Measurements from ENCODE around the gene SEMG1. TPM values are rescaled to one million over a fixed set of nuclear protein-coding genes. Genes with fewer than 3 reads are reported as not detected.

SEMG1 gene
- total and polyA plus RNA-seq, 9 of the 15 experiments (the other 6 are each of a cell fraction or from before 2014, with no cell fraction given) = not detected

- no peak for FAIRE-seq
- Histone ChIP-seq H3K9me1 (ENCODE audit: control insufficient read depth, insufficient read depth, low read length) (no peaks in the 10 kb centered on the region), H3K4me3 (no peak overlapping the region), H3K27me3 (ENCODE audit: control insufficient read depth in 2 of 2, insufficient read depth in 2 of 2, low read length in 2 of 2) (peaks cover 0 to 5% of the 10 kb centered on the region in 2 experiments; a peak in 2 of 5 replicates), H3K79me2 (ENCODE audit: control insufficient read depth, insufficient read depth, low read length) (no peaks in the 10 kb centered on the region), H3K9ac (ENCODE audit: insufficient read depth in 1 of 2, low read depth in 2 of 2, low read length in 2 of 2) (no peak overlapping the region), H3K27ac (ENCODE audit: extremely low read depth, low read depth, low read length) (no peak overlapping the region), H3K4me1 (replicated peaks in 1 of 2; ENCODE audit: control insufficient read depth in 2 of 2, insufficient read depth in 2 of 2, low read length in 2 of 2) (no peaks in the 10 kb centered on the region), H4K20me1 (replicated peaks; ENCODE audit: control insufficient read depth, insufficient read depth, low read length) (no peaks in the 10 kb centered on the region; the same call in 1 of the 2 replicates), H3K9me3 (replicated peaks; ENCODE audit: control insufficient read depth, insufficient read depth, low read depth, low read length) (no peaks in the 10 kb centered on the region), H2AFZ (ENCODE audit: low read depth, low read length) (no peak overlapping the region), H3K4me2 (ENCODE audit: insufficient read depth, low read length) (no peak overlapping the region), H3K36me3 (ENCODE audit: control insufficient read depth, insufficient read depth, low read length) (no peaks in the 10 kb centered on the region)
- TF ChIP-seq PTTG1 (tag; IDR thresholded peaks at IDR 0.05; ENCODE audit: low read depth) (no peak), SREBF1 (IDR thresholded peaks at IDR 0.05; ENCODE audit: borderline replicate concordance, low read depth, low read length) (no peak), RCOR1 (IDR thresholded peaks at IDR 0.05; ENCODE audit: borderline replicate concordance in 1 of 2, low read depth in 2 of 2, low read length in 2 of 2) (no peak), BRCA1 (IDR thresholded peaks at IDR 0.05) (no peak), BRCA1 (CRISPR knock-in tag; IDR thresholded peaks at IDR 0.05) (no peak), RFX1 (IDR thresholded peaks at IDR 0.05) (no peak), ZNF184 (CRISPR knock-in tag; IDR thresholded peaks at IDR 0.05) (no peak)
- no peak for ATAC-seq
- BruUV-seq (replicated peaks) = no TSS peak
- intact Hi-C loops (cut with micrococcal nuclease) (no loop called here), in situ Hi-C loops (cut with MboI) (no loop called here)
- POLR2A ChIA-PET = no interaction called here
- WGBS (ENCODE audit: insufficient coverage, low coverage, missing lambda C conversion rate) = 4% methylated on average over 3 of the region's 3 CpGs
- CTCF ChIA-PET (ENCODE audit: low intra/inter-chr PET ratio) = no interaction called here
- DNase-seq (ENCODE audit: extremely low read depth in 1 of 4, low spot score in 3 of 4) = no peak
Observed at GRCh38 chr20:45257161-45257560, 50.3 kb downstream of the SEMG1 start.

GRCh38 chr20:45257711-45258110 lies 50.9 kb downstream of the SEMG1 start:
- Histone ChIP-seq H3K36me3 (ENCODE audit: control insufficient read depth, insufficient read depth, low read length) (no peaks in the 10 kb centered on the region), H4K20me1 (replicated peaks; ENCODE audit: control insufficient read depth, insufficient read depth, low read length) (no peaks in the 10 kb centered on the region; the same call in 1 of the 2 replicates), H3K9ac (ENCODE audit: insufficient read depth in 1 of 2, low read depth in 2 of 2, low read length in 2 of 2) (no peak overlapping the region), H3K4me1 (replicated peaks in 1 of 2; ENCODE audit: control insufficient read depth in 2 of 2, insufficient read depth in 2 of 2, low read length in 2 of 2) (no peaks in the 10 kb centered on the region), H3K27me3 (ENCODE audit: control insufficient read depth in 2 of 2, insufficient read depth in 2 of 2, low read length in 2 of 2) (peaks cover 0 to 5% of the 10 kb centered on the region in 2 experiments; a peak in 2 of 5 replicates), H3K9me3 (replicated peaks; ENCODE audit: control insufficient read depth, insufficient read depth, low read depth, low read length) (no peaks in the 10 kb centered on the region), H3K4me2 (ENCODE audit: insufficient read depth, low read length) (no peak overlapping the region), H2AFZ (ENCODE audit: low read depth, low read length) (no peak overlapping the region), H3K27ac (ENCODE audit: extremely low read depth, low read depth, low read length) (no peak overlapping the region), H3K4me3 (no peak overlapping the region), H3K9me1 (ENCODE audit: control insufficient read depth, insufficient read depth, low read length) (no peaks in the 10 kb centered on the region), H3K79me2 (ENCODE audit: control insufficient read depth, insufficient read depth, low read length) (no peaks in the 10 kb centered on the region)
- ATAC-seq (no peak), DNase-seq (ENCODE audit: extremely low read depth in 1 of 4, low spot score in 3 of 4) (no peak), FAIRE-seq (no peak)
- WGBS (ENCODE audit: insufficient coverage, low coverage, missing lambda C conversion rate) = 3% methylated on average over 7 of the region's 7 CpGs
- CTCF ChIA-PET (ENCODE audit: low intra/inter-chr PET ratio) = no interaction called here
- POLR2A ChIA-PET = no interaction called here
- no TSS peak for BruUV-seq (replicated peaks)
- in situ Hi-C loops (cut with MboI) = no loop called here
- intact Hi-C loops (cut with micrococcal nuclease) = no loop called here
- TF ChIP-seq NFRKB (IDR thresholded peaks at IDR 0.05; ENCODE audit: low read depth) = no peak
- TF ChIP-seq SREBF2 (CRISPR knock-in tag; IDR thresholded peaks at IDR 0.05) = no peak
- TF ChIP-seq ELK1 (CRISPR knock-in tag; IDR thresholded peaks at IDR 0.05) = no peak
- TF ChIP-seq MEF2A (IDR thresholded peaks at IDR 0.05; ENCODE audit: control insufficient read depth, low read depth, low read length) = no peak
- no peak for TF ChIP-seq ZBTB8A (IDR thresholded peaks at IDR 0.05; ENCODE audit: partially characterized antibody)
- no peak for TF ChIP-seq KAT7 (CRISPR knock-in tag; IDR thresholded peaks at IDR 0.05; ENCODE audit: borderline replicate concordance)
- TF ChIP-seq ZHX1 (conservative IDR thresholded peaks at IDR 0.05; ENCODE audit: low read length) = no peak

Data from K562 (cell line).